NT2/D1 (cell line): ENCODE data around the gene SLX4IP.

ENCODE experiments used
- YY1 ChIP-seq: IDR thresholded peaks from 2 replicates; pipeline ENCODE4 v1.6.1; 2011; ENCODE audit not compliant: insufficient read length, insufficient read depth
- ZNF274 ChIP-seq: IDR thresholded peaks from 2 replicates; pipeline ENCODE4 v1.6.1; 2011; ENCODE audit warnings: mild to moderate bottlenecking, low read depth, low read length

DNA sequence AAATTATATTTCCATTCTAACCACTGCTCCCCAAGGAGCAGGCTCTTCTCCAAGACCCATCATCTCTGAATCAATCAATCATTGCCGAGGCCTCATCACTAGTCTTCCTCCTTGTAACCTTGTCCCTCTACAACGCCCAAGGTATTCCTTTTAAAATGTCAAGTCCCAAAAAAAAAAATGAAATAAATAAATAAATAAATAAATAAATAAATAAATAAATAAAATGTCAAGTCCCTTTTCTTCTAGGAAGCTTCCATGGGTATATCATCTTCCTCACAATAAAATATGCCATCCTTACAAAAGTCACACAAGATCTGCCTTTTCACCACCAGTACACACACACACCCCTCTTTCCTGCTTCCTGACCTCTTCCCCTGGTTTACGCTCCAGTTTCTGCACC, 181.1 kb downstream of the SLX4IP start:
- TF ChIP-seq YY1 (no peak), ZNF274 (no peak)
